ENCODE measurements around the gene B3GALT6.

DNA sequence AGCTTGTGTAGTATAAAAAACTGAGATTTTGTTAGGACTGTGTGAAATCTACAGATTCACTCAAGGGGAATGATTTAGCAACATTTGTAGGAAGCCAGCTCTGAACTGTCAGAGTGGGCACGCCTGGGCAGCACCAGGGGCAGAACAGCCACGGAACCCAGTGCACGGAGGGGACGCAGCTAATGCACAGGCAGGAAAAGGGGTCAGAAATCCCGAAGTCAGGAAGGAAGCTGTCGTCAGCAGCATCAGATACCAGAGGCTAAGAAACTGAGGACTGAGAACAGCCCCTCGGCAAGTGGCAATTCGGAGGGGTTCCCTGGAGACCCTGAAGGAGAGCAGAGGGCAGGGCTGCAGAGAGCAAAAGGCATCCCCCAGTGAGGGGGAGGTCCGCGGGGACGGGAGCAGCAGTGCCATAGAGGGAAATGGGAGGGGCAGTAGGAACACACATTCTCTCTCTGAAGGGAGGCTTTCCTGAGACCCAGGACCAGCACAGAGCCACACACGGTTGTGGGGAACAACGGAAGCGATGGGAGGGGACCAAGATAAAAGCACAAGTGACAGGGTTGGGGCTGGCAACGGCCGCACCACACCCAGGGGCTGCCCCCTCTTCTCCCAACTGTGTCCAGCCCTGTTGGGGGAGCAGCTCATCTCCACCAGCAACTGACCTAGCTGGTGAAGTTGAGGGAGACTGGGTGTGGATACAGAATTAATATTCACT lies 29.0 kb downstream of the B3GALT6 start:
- no peak for TF ChIP-seq CTCF (IDR thresholded peaks at IDR 0.05)
- no peak for TF ChIP-seq POLR2A (IDR thresholded peaks at IDR 0.05)
